ENCODE results near the gene ARHGEF18.

ARHGEF18 gene

GRCh38 chr19:7386308-7386707, 37.6 kb downstream of the ARHGEF18 start:
- DNase-seq, result peak; percentile 89

- DNase-seq, result no peak
Observed at GRCh38 chr19:7386769-7387168, 38.0 kb downstream of the ARHGEF18 start.

GRCh38 chr19:7391218-7391670, 42.5 kb downstream of the ARHGEF18 start:
- peak; percentile 94 for DNase-seq

- DNase-seq, result no peak
Observed at GRCh38 chr19:7393459-7393858, 44.7 kb downstream of the ARHGEF18 start.

- DNase-seq, result no peak
Observed at GRCh38 chr19:7393939-7394730, 45.4 kb downstream of the ARHGEF18 start.

- peak; percentile 93 for DNase-seq
Observed at GRCh38 chr19:7394731-7395359, 46.1 kb downstream of the ARHGEF18 start.

- no peak for DNase-seq
Observed at GRCh38 chr19:7395360-7396066, 46.8 kb downstream of the ARHGEF18 start.

GRCh38 chr19:7397687-7398086, 49.0 kb downstream of the ARHGEF18 start:
- no peak for DNase-seq

All from islet precursor cell (in vitro differentiated cells).